HepG2 (cell line): ENCODE results near the gene RHBG. TPM values are rescaled to one million over a fixed set of nuclear protein-coding genes. Genes with fewer than 3 reads are reported as not detected.
A peak's percentile ranks its signal among the peaks of the same experiment; 100 is the strongest.

Source experiments
- HDAC1 ChIP-seq: sonication (generic); formaldehyde crosslinking; IDR thresholded peaks from 2 replicates; pipeline ENCODE4 v1.5.1; 2020; ENCODE audit warnings: mild to moderate bottlenecking, missing genetic modification reagents
- KDM4B ChIP-seq: sonication (generic); formaldehyde crosslinking; IDR thresholded peaks from 2 replicates; pipeline ENCODE4 v1.4.0; 2020; ENCODE audit warnings: missing genetic modification reagents
- KIAA2018 ChIP-seq: sonication (generic); formaldehyde crosslinking; IDR thresholded peaks from 2 replicates; pipeline ENCODE4 v1.5.0; 2020; ENCODE audit warnings: mild to moderate bottlenecking, missing genetic modification reagents, borderline replicate concordance
- NFIC ChIP-seq: IDR thresholded peaks from 2 replicates; pipeline ENCODE4 v1.6.1; 2012; ENCODE audit warnings: mild to moderate bottlenecking, low read length, inconsistent platforms
- ZFP36L2 ChIP-seq: sonication (generic); formaldehyde crosslinking; IDR thresholded peaks from 2 replicates; pipeline ENCODE4 v1.4.0; 2020; ENCODE audit warnings: missing genetic modification reagents
- ZNF574 ChIP-seq: sonication (generic); formaldehyde crosslinking; IDR thresholded peaks from 2 replicates; pipeline ENCODE4 v1.4.0; 2020; ENCODE audit warnings: missing genetic modification reagents
- polyA plus RNA-seq, 8 experiments: library from polyadenylated mRNA; depleted of rRNA in 3 of 8; stranded (reverse) in 7 of 8; unstranded in 1 of 8; fragments of >200 nt; fragmentation: Illumina TruSeq in 4 of 8; extraction: Trizol in 4 of 8; gene quantifications; 2 replicates each; pipeline versions ENCODE4 v1.2.1 to v1.2.3, GENCODE V29; 2011 to 2016; ENCODE audit warnings: low read depth in 4 of 8, missing spikeins in 1 of 8, mixed read lengths in 1 of 8; ENCODE audit not compliant: insufficient read depth in 1 of 8
- total RNA-seq, 5 experiments: library from RNA; depleted of rRNA; stranded (reverse); fragments of >200 nt; fragmentation: Illumina TruSeq; extraction: Trizol; gene quantifications; 2 replicates each; pipeline ENCODE4 v1.2.3, GENCODE V29; 2016; ENCODE audit warnings: low read depth in 1 of 5

RHBG gene
- total and polyA plus RNA-seq, 2 of the 13 experiments (the other 11 are each of a cell fraction or from before 2014, with no cell fraction given): 61.8 to 73.5 TPM

- TF ChIP-seq KIAA2018 (no peak), HDAC1 (CRISPR knock-in tag) (peak; percentile 95), ZFP36L2 (CRISPR knock-in tag) (no peak), KDM4B (CRISPR knock-in tag) (peak; percentile 77), ZNF574 (CRISPR knock-in tag) (peak; percentile 72), NFIC (peak; percentile 98)
- TF ChIP-seq, all 625 proteins: peak for 305
Observed at GRCh38 chr1:156371553-156372264, 2.7 kb downstream of the RHBG start (continued).
